Measurements from ENCODE around the gene SULF2. TPM values are rescaled to one million over a fixed set of nuclear protein-coding genes. Genes with fewer than 3 reads are reported as not detected.
"Not testable (repeated sequence)": the region's sequence is repeated elsewhere in the genome, so short reads cannot be mapped to it uniquely, and the experiment has no call there.

Gene SULF2
- total RNA-seq, 1 experiment from 2014 or later: 52.0 TPM

DNA sequence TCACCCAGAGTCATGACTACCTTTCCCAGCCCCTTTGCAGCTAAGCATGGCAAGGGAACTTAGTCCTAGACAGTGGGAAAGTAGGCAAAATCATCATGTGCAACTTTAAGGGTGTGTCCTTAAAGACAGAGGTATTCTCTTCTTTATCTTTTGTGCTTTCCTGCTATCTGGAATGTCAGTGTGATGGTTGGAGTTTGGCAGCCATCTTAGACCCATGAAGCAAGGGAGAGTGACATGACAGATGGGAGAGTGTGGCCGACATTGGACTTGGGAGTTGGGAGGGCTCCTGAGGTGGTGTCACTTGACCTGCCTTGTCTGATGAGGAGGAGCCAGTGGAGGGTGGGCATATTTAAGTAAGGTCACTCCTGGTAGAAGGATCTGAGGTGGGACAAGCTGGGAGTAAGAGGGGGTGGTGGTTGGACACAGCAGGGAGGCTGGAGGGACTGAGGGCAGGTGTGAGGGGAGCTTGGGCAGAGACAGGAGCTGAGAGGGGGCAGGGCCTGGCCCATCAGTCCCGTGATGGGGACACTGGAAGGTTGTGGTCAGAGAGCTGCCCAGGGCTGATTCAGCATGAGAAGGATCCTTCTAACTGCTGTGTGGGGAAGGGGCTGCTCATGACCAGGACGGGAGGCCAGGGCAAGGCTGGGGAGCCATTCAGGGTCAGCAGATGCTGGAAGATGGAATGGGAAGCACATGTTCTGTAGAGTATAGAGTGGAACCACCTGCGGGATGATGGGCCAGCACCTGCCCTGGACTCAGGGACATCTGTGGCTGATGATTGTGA lies 29.5 kb upstream of the SULF2 start:
- H3K36me3 ChIP-seq (replicated peaks; ENCODE audit: control insufficient read depth, insufficient read depth, low read length): no peaks in the 10 kb centered on the region
- DNase-seq: no peak
- H3K4me3 ChIP-seq (ENCODE audit: insufficient read depth, low read depth, low read length): no peak overlapping the region
- no peaks in the 10 kb centered on the region for H3K27me3 ChIP-seq (ENCODE audit: control insufficient read depth, insufficient read depth, low read length)

DNA sequence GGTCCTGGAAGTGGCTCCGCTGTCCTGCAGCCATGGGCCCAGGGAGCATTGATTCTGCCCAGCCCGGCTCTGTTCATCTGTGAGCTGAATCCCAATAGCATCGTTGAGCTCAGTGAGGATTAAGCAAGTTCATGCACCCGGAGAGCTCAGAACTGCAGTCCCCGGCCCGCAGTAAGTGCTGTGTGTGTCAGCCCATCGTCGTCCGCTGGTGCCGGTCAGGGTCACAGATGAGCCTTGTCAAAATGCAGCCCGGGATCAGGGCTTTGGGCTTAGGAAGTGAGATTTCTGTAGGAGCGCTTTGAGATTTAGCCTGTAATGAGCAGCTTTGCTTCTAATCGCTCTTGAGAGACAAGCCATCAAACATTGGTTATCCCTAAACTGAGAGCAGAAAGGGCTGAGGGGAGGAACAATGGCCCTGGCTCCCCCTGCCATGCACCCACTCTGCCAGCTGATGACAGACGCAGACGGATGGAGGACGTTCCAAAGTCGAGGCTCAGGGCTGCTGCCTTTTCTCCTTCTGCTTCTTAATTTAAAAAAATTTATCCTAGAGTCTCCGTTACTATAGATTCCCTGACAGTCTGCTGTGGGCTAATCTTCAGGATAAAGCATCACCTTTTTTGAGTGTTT lies 25.6 kb upstream of the SULF2 start:
- peaks cover 7% of the 10 kb centered on the region for H3K27me3 ChIP-seq (ENCODE audit: control insufficient read depth, insufficient read depth, low read length)
- no peaks in the 10 kb centered on the region for H3K36me3 ChIP-seq (replicated peaks; ENCODE audit: control insufficient read depth, insufficient read depth, low read length)
- no peak for DNase-seq
- H3K4me3 ChIP-seq (ENCODE audit: insufficient read depth, low read depth, low read length): no peak overlapping the region

DNA sequence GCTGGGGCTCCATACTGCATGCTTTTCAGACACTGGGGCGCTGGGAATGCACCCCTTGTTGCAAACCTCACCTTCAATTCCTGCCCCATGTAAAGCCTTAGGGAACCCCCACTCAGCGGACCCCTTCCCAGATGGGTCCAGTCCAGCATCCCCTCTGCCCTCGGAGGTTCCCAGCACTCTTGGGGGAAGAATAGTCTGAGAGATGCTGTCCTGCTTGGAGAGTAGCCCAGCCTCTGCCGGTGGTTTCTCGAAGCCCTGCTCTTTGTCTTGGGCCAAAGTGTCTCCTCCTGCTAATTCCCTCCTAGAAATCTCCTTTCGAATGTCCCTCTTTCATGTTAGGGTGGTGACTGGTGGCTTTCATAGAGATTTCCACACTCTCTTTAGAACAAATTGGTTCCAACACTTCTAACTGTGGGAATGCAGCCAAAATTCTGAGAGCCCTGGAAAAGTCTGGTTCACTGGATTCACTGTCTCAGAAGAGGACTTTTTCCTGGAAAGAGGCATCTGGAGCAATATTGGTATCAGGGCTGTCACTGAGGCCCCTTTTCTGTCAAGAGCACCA lies 24.9 kb upstream of the SULF2 start:
- Histone ChIP-seq H3K27me3 (ENCODE audit: control insufficient read depth, insufficient read depth, low read length) (peaks cover 8% of the 10 kb centered on the region), H3K4me3 (ENCODE audit: insufficient read depth, low read depth, low read length) (no peak overlapping the region), H3K36me3 (replicated peaks; ENCODE audit: control insufficient read depth, insufficient read depth, low read length) (no peaks in the 10 kb centered on the region)
- no peak for DNase-seq

DNA sequence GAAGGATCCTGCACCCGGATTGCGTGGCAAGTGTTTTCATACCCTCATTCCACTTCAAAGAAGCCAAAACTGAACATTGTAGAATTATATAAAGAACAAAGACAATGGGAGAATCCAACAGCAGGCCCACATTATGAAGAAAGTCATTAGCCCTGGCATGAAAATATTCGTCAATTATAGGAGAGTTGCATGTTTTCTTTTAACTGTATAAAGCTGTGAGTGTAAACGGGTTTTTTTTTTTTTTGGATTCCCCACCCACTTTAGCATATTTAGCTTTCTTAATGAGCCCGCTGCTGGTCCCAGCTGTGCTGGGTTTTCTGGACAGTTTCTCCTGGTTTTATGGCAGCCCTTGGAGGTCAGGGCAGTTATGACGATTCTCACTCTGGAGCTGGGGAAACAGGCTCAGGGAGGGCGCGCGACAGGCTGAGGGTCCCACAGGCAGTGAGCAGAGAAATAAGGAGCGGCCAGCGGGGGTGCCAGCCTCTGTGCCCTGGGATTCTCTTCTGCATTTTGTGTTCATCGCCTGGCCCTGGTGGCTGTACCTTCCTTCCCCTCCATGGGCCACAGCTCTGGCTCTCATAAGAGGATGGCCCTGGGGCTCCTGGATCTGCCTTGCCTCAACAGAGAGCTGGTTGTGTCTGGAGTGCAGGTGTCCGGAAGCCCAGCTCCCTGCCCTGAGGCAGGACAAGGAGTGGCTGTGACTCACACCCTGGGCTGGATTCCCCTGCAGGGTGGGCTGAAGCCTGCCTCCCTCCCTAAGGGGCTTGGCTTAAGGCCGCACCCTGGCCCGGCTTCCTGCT lies 24.1 kb upstream of the SULF2 start:
- Histone ChIP-seq H3K36me3 (replicated peaks; ENCODE audit: control insufficient read depth, insufficient read depth, low read length) (no peaks in the 10 kb centered on the region), H3K4me3 (ENCODE audit: insufficient read depth, low read depth, low read length) (no peak overlapping the region), H3K27me3 (ENCODE audit: control insufficient read depth, insufficient read depth, low read length) (peaks cover 10% of the 10 kb centered on the region)
- DNase-seq: peak; percentile 59

DNA sequence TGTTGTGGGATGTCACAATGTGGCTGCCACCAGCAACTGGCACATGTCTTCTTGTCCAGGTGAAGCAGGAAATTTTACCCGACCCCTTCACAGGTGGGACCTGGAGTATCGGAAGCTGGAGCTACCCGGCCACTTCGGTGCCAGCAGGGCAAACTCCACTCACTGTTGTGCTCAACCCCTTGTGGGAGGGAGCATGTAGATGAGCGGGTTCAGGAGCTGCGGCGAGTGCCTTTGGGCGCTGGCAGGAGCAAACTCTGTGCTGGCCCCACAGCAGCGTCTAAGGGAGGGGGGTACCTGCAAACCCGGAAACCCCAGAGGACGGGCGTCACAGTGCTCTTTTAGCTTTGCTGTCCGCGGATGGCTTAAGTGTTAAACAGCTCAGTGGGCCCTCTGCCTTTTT lies 20.7 kb upstream of the SULF2 start:
- Histone ChIP-seq H3K27me3 (ENCODE audit: control insufficient read depth, insufficient read depth, low read length) (peaks cover 12% of the 10 kb centered on the region), H3K4me3 (ENCODE audit: insufficient read depth, low read depth, low read length) (no peak overlapping the region; the same call in 1 of the 2 replicates), H3K36me3 (replicated peaks; ENCODE audit: control insufficient read depth, insufficient read depth, low read length) (no peaks in the 10 kb centered on the region)
- DNase-seq: no peak

DNA sequence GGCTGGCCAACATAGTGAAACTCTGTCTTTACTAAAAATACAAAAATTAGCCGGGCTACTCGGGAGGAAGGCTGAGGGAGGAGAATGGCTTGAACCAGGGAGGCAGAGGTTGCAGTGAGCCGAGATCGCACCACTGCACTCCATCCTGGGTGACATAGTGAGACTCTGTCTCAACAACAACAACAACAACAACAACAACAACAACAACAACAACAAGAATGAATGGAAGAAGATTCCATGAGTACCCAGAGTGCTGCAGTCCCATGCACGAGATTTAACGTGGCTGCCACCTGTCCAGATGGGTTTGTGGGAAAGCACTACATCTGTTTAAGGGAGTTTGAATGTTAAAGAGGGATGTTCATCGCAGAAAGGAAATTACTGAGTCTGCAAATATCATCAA lies 19.7 kb upstream of the SULF2 start:
- H3K4me3 ChIP-seq (ENCODE audit: insufficient read depth, low read depth, low read length); DNase-seq; H3K36me3 ChIP-seq (replicated peaks; ENCODE audit: control insufficient read depth, insufficient read depth, low read length): not testable (repeated sequence)
- H3K27me3 ChIP-seq (ENCODE audit: control insufficient read depth, insufficient read depth, low read length): peaks cover 12% of the 10 kb centered on the region

DNA sequence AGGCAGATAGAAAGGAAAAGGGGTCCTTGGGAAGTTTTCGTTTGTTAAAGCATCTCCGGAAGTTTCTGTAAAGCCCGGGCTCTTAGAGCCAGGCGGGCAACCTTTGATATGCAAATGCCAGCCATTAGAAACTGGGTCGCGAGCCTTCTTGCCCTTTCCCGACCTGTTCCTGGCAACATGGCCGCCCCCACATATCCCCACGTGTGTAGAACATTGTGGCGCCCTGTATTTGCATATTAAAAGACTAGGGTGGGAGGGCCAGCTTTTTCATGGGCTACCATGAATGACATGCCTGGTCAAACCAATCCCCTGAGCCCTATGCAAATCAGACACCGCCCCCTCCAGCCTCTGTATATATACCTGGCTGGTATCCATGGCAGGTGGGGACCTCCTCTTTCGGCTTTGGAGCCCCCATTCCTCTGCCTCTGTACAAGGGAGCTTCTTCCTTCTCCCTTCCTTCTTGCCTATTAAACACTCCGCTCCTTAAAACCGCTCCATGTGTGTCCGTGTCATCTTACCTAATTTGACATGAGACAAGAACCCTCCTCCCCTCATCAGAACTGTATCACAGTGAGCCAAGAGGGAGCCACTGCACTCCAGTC lies 19.0 kb upstream of the SULF2 start:
- not testable (repeated sequence) for H3K4me3 ChIP-seq (ENCODE audit: insufficient read depth, low read depth, low read length); H3K36me3 ChIP-seq (replicated peaks; ENCODE audit: control insufficient read depth, insufficient read depth, low read length)
- DNase-seq: peak; percentile 60
- H3K27me3 ChIP-seq (ENCODE audit: control insufficient read depth, insufficient read depth, low read length): peaks cover 12% of the 10 kb centered on the region

DNA sequence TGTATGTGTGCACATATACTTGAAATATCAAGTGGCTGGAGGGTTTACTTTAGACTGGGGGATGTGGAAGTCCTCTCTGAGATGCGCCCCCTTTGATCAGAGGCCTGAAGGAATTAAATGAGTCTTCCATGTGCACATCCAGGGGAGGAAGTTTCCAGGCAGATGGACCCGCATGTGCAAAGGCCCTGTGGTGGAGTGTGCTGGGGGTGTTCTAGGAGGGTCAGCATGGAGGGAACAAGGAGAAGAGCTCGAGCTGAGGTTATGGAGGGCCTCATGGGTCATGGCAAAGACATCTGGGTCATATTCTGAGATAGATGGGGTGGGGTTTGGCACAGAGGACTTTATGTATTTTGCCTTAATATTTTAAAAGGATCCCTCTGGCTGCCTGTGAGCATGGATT lies 17.7 kb upstream of the SULF2 start:
- no peak for DNase-seq

DNA sequence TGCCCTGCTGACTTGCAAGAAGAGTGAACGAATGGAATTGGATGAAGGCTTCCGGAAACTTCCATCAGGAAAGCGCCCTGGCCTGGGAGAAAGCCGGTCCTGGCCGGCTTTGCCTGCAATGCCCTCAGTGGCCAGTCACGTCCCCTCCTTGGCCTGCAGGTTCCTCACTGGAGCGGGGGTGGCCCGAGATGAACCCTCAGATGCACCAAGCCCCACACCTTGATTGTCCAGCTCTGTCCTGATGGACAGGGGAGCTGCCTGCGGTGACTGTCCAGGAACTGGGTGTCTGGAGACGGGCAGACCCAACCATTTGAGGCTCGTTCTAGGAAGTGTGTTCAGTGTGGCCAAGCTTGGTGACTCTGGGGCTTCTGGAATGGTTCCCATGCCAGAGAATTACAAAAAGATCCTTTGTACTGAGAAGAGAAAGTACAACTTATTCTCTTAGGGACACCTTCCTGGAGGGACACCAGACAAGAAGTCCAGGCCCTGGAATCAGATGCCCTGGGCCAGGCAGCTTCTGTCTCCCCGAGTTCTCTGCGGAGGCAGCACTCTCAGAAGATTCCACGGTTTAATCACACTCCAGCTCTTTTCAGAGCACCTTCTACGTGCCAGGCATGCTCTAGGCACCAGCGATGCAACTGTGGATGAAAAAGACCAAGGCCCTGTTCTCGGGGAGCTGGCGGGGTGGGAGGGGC lies 17.1 kb upstream of the SULF2 start:
- no peak for DNase-seq

More for the DNA sequence above, 17.7 kb upstream of the SULF2 start:
- Histone ChIP-seq H3K27me3 (ENCODE audit: control insufficient read depth, insufficient read depth, low read length) (peaks cover 12% of the 10 kb centered on the region), H3K4me3 (ENCODE audit: insufficient read depth, low read depth, low read length) (no peak overlapping the region), H3K36me3 (replicated peaks; ENCODE audit: control insufficient read depth, insufficient read depth, low read length) (no peaks in the 10 kb centered on the region)

DNA sequence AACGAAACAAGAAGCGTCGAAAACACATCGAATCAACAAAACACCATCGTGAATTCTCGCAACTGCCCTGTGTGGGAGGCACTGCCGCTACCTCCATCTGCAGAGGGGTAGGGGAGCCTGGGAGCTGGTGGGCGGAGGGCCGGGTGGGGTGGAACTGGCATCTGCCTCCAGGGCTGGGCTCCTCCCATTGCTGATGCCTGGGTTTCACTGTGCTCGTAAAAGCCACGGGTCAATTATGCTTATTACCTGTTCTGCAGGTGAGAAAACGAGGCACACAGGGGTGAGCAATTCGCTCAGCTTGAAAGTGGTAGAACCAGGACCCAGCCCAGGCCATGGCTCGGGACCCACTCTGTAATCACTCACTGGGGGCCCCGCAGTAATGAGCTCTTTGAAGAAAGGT lies 16.5 kb upstream of the SULF2 start:
- Histone ChIP-seq H3K27me3 (ENCODE audit: control insufficient read depth, insufficient read depth, low read length) (peaks cover 9% of the 10 kb centered on the region), H3K4me3 (ENCODE audit: insufficient read depth, low read depth, low read length) (no peak overlapping the region), H3K36me3 (replicated peaks; ENCODE audit: control insufficient read depth, insufficient read depth, low read length) (no peaks in the 10 kb centered on the region)

More for the DNA sequence above, 17.1 kb upstream of the SULF2 start:
- Histone ChIP-seq H3K4me3 (ENCODE audit: insufficient read depth, low read depth, low read length) (no peak overlapping the region), H3K27me3 (ENCODE audit: control insufficient read depth, insufficient read depth, low read length) (peaks cover 12% of the 10 kb centered on the region), H3K36me3 (replicated peaks; ENCODE audit: control insufficient read depth, insufficient read depth, low read length) (no peaks in the 10 kb centered on the region)

DNA sequence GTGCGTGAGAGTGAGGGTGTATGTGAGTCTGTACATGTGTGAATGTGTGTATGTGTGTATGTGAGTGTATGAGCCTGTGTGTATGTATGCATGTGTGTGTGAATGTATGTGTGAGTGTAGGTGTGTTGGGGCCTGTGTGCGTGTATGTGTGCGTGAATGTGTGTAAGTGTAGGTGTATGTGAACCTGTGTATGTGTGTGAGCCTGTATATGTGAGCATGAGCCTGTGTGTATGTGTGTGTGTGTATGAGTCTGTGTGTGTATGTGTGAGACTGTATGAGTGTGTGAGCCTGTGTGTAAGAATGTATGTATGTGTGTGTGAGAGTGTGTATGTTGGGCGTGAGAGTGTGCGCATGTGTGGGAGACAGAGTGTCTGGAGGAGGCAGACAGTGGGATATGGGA lies 15.8 kb upstream of the SULF2 start:
- Histone ChIP-seq H3K4me3 (ENCODE audit: insufficient read depth, low read depth, low read length) (no peak overlapping the region), H3K27me3 (ENCODE audit: control insufficient read depth, insufficient read depth, low read length) (peaks cover 7% of the 10 kb centered on the region), H3K36me3 (replicated peaks; ENCODE audit: control insufficient read depth, insufficient read depth, low read length) (no peaks in the 10 kb centered on the region)
- DNase-seq: no peak

More for the DNA sequence above, 16.5 kb upstream of the SULF2 start:
- DNase-seq: no peak

DNA sequence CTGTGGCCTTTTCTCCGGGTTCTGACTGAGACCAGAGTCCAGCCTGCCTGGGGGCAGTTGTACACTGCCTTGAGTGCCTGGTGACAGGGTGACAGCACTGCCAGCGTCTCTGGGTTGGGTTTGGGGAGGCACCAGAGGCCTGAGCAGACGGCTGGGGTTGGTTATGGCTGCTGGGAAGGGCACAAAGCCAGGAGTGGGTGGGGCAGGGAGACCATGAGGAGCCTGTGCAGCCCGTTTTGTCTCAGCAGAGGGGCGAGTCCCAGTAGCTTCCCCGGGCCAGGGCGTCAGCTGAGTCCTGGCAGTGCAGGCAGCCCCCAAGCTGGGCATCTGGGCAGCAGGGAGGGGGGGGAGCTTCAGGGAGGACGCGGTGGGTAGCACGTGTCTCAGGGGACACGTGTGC lies 15.3 kb upstream of the SULF2 start:
- Histone ChIP-seq H3K27me3 (ENCODE audit: control insufficient read depth, insufficient read depth, low read length) (peaks cover 4% of the 10 kb centered on the region; the same call in 1 of the 2 replicates), H3K36me3 (replicated peaks; ENCODE audit: control insufficient read depth, insufficient read depth, low read length) (no peaks in the 10 kb centered on the region), H3K4me3 (ENCODE audit: insufficient read depth, low read depth, low read length) (no peak overlapping the region)
- no peak for DNase-seq

DNA sequence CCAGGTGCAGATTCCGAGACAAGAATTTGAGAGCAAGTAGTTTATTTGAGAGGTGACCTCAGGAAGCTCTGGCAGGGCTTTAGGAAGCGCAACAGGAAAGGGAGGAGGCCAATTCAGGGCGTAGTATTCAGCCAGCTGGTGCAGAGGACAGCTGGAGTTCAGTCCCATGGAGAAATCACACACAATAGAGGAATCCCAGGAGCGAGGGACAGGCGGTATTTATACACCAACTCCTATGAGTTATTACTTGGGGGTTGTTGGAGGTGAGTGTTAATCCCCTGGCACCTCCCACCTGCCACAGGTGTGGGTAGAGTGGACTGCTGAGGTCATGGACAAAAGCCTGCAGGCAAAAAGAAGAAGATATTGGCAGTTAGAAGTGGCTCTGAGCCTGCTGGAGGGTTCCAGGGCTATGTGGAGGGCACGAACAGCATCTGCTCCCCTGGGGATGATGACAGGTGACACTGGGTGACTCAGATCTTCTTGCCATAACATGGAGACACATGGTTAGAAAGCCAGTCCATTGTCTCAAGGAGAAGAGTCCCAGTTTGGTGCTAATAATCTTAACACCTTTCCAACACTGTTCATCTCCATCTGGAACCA lies 13.9 kb upstream of the SULF2 start:
- H3K36me3 ChIP-seq (replicated peaks; ENCODE audit: control insufficient read depth, insufficient read depth, low read length): no peaks in the 10 kb centered on the region
- no peak overlapping the region for H3K4me3 ChIP-seq (ENCODE audit: insufficient read depth, low read depth, low read length)
- no peak for DNase-seq
- H3K27me3 ChIP-seq (ENCODE audit: control insufficient read depth, insufficient read depth, low read length): peaks cover 2% of the 10 kb centered on the region; the same call in 1 of the 2 replicates

All from H7 (cell line).